Glutamatergic neuron (in vitro differentiated cells): ENCODE results near the gene DAPK1. TPM values are rescaled to one million over a fixed set of nuclear protein-coding genes. Genes with fewer than 3 reads are reported as not detected.

Source experiments
- DNase-seq: peaks from one replicate; pipeline ENCODE4 v3.0.0; 2022
- H3K27ac Mint-ChIP-seq: one replicate; pipeline ENCODE4 v1.8.0; 2020; ENCODE audit warnings: mild to moderate bottlenecking, mixed read lengths, inconsistent platforms; ENCODE audit not compliant: unreplicated experiment
- H3K27me3 Mint-ChIP-seq: one replicate; pipeline ENCODE4 v1.8.0; 2020; ENCODE audit warnings: mild to moderate bottlenecking, moderate library complexity, mixed read lengths, inconsistent platforms; ENCODE audit not compliant: unreplicated experiment
- H3K36me3 Mint-ChIP-seq: one replicate; pipeline ENCODE4 v1.8.0; 2020; ENCODE audit warnings: mild to moderate bottlenecking, mixed read lengths, inconsistent platforms; ENCODE audit not compliant: unreplicated experiment
- H3K4me1 Mint-ChIP-seq: one replicate; pipeline ENCODE4 v1.8.0; 2020; ENCODE audit warnings: mild to moderate bottlenecking, low read depth, mixed read lengths, inconsistent platforms; ENCODE audit not compliant: unreplicated experiment
- H3K4me3 Mint-ChIP-seq: one replicate; pipeline ENCODE4 v1.8.0; 2020; ENCODE audit warnings: mild to moderate bottlenecking, mixed read lengths, inconsistent platforms; ENCODE audit not compliant: unreplicated experiment
- H3K9me3 Mint-ChIP-seq: one replicate; pipeline ENCODE4 v1.8.0; 2020; ENCODE audit warnings: mild to moderate bottlenecking, moderate library complexity, mixed read lengths, inconsistent platforms; ENCODE audit not compliant: unreplicated experiment
- total RNA-seq: library from RNA; stranded (reverse); fragmentation: NEBNext Ultra II Directional; extraction: Animal tissue kit (Norgen Biotek cat#: 25700); gene quantifications from one replicate; pipeline ENCODE4 v1.2.1, GENCODE V29; 2021; ENCODE audit not compliant: unreplicated experiment
- TF ChIP-seq, protein P1 (sequence below): fragments of 200-600 bp; sonication (generic); IDR thresholded peaks from one replicate; pipeline ENCODE4 v1.5.0; 2021; ENCODE audit not compliant: partially characterized antibody, unreplicated experiment

DAPK1 gene
- total RNA-seq, 1 donor from 2014 or later: 384 TPM

DNA sequence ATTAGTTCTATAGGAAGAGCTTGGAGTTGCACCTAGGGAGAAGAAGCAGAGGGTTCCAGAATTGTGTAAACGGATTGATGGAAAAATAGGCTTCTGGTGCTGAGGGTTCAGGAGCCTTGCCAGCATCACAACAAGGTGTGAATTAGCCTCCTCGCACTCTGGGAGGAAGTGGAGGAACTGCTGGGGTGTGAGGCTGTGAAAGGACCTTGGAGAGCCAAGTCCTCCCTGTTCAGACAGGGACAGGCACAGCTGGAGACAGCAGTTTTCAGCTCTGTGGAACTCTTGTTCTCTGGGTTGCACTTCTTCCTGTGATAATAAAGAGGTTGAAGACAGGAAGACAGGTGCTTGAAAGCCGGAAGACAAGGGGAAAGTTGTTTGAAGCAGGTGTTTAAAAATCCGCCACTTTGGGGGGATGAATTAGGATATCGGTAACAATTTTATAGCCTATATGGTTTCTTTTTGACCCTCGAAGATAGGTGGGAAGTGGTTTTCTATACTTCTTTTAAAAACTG, 22.6 kb downstream of the DAPK1 start:
- H3K36me3 Mint-ChIP-seq: no peaks in the 10 kb centered on the region
- DNase-seq: no peak
- H3K4me3 Mint-ChIP-seq: no peak overlapping the region
- H3K9me3 Mint-ChIP-seq: peaks cover 5% of the 10 kb centered on the region
- TF ChIP-seq, protein P1, sequence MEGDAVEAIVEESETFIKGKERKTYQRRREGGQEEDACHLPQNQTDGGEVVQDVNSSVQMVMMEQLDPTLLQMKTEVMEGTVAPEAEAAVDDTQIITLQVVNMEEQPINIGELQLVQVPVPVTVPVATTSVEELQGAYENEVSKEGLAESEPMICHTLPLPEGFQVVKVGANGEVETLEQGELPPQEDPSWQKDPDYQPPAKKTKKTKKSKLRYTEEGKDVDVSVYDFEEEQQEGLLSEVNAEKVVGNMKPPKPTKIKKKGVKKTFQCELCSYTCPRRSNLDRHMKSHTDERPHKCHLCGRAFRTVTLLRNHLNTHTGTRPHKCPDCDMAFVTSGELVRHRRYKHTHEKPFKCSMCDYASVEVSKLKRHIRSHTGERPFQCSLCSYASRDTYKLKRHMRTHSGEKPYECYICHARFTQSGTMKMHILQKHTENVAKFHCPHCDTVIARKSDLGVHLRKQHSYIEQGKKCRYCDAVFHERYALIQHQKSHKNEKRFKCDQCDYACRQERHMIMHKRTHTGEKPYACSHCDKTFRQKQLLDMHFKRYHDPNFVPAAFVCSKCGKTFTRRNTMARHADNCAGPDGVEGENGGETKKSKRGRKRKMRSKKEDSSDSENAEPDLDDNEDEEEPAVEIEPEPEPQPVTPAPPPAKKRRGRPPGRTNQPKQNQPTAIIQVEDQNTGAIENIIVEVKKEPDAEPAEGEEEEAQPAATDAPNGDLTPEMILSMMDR: no peak
- H3K4me1 Mint-ChIP-seq: peaks cover 42% of the 10 kb centered on the region
- no peak overlapping the region for H3K27ac Mint-ChIP-seq
- H3K27me3 Mint-ChIP-seq: peaks cover 4% of the 10 kb centered on the region

DNA sequence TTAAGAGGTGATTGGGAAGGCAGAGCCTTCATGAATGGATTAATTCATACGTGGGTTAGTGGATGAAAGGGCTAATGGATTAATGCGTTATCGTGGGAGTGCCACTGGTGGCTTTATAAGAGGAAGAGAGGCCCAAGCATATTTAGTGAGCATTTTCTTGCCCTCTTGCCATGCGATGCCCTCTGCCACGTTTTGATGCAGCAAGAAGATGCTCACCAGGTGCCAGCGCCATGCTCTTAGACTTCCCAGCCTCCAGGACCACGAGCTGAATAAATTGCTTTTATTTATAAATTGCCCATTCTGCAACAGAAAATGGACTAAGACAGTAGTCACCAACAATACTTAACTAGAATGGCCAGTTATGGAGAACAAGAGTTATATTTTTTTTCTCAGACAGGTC, 24.2 kb downstream of the DAPK1 start:
- Mint-ChIP-seq H3K27ac (no peak overlapping the region), H3K27me3 (peaks cover 2% of the 10 kb centered on the region), H3K4me1 (peaks cover 29% of the 10 kb centered on the region), H3K4me3 (no peak overlapping the region), H3K36me3 (peaks cover 3% of the 10 kb centered on the region), H3K9me3 (no peaks in the 10 kb centered on the region)
- TF ChIP-seq, protein P1: no peak
- no peak for DNase-seq

- H3K4me1 Mint-ChIP-seq: peaks cover 33% of the 10 kb centered on the region
- H3K27me3 Mint-ChIP-seq: peaks cover 2% of the 10 kb centered on the region
- H3K27ac Mint-ChIP-seq: no peak overlapping the region
- TF ChIP-seq, protein P1: no peak
- no peak for DNase-seq
- H3K4me3 Mint-ChIP-seq: no peak overlapping the region
- peaks cover 2% of the 10 kb centered on the region for H3K9me3 Mint-ChIP-seq
- H3K36me3 Mint-ChIP-seq: peaks cover 4% of the 10 kb centered on the region
These were observed 26.4 kb downstream of the DAPK1 start for GRCh38 chr9:87524061-87524460.

DNA sequence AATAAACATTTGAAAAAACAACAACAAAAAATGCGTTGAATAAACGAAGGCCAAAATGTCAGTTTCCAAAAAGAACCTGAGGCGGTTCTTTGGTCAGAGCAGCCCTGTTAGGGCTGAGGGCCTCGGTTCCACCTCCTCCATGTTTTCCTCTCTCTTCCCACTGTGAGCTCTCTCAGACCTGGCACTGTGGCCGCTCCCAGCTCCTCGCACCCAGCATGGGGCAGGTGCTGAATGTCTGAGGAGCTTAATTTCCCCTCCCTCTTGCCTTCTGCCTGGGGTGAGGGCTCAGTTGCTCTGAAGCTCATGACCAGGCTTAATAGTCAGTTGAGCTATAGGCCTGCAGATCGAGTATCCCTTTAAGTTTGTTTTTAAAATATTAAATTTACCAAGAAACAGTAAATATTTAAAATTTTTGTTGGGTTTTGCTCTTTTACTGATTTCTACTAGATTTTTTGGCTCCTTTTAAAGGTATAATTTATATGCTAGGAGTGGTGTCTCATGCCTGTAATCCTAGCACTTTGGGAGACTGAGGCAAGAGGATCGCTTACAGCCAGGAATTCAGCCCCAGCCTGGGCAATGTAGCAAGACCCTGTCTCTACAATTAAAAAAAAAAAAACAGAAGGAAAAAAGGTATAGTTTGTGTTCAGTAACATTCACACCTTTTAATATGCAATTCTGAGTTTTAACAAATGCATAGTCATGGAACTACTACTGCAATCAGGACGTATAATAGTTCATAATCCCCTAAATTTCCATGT, 28.1 kb downstream of the DAPK1 start:
- Mint-ChIP-seq H3K9me3 (peaks cover 4% of the 10 kb centered on the region), H3K4me3 (no peak overlapping the region), H3K4me1 (peaks cover 42% of the 10 kb centered on the region), H3K27ac (no peak overlapping the region), H3K27me3 (peaks cover 2% of the 10 kb centered on the region), H3K36me3 (peaks cover 4% of the 10 kb centered on the region)
- TF ChIP-seq, protein P1: no peak
- DNase-seq: no peak

DNA sequence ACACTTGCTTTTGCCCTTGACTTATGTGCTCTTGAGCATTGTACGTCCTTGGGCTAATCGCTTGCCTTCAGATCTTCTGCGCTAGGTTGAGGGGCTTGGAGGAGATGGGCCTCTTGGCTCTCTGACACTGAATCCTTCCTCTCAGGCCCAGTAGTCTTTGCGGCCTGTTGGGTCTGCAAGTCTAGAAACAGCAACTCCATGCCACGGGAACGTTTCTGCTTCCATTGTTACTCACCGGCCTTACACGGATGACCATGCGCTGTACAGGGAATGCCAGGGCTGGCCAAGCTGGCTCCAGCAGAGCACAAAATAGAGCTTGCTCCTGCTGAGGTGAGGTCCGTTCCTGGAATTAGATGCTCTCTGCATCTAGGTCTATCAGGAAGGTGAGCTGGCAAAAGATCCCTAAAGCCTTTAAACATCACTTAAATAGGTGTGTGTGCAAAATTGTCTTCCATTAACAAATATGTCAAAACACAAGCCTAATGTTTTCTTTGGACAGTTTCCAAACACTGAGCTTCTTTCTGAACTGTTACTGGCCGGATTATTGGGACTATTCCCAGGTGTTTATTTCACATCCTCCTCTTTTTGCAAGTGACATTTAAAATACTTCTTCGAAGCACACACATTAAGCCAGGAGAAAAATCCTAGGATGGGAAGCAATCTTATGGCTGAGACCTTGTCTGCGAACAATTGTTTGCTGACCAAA, 29.7 kb downstream of the DAPK1 start:
- peaks cover 54% of the 10 kb centered on the region for H3K4me1 Mint-ChIP-seq
- H3K36me3 Mint-ChIP-seq: peaks cover 4% of the 10 kb centered on the region
- no peak for DNase-seq
- TF ChIP-seq, protein P1: no peak
- peaks cover 4% of the 10 kb centered on the region for H3K27me3 Mint-ChIP-seq
- H3K9me3 Mint-ChIP-seq: peaks cover 5% of the 10 kb centered on the region
- H3K4me3 Mint-ChIP-seq: no peak overlapping the region
- no peak overlapping the region for H3K27ac Mint-ChIP-seq
